ENCODE data around the gene OGFOD3. TPM values are rescaled to one million over a fixed set of nuclear protein-coding genes. Genes with fewer than 3 reads are reported as not detected.
"Not testable (repeated sequence)": the region's sequence is repeated elsewhere in the genome, so short reads cannot be mapped to it uniquely, and the experiment has no call there.

The OGFOD3 gene
- total RNA-seq, 1 donor from 2014 or later: 28.5 TPM

- no peak for DNase-seq
- no peak for ATAC-seq
- intact Hi-C loops (cut with micrococcal nuclease): no loop called here
These were observed 49.2 kb downstream of the OGFOD3 start for GRCh38 chr17:82369211-82369610.

- intact Hi-C loops (cut with micrococcal nuclease): no loop called here
- no peak for ATAC-seq
- DNase-seq: no peak
These were observed 50.5 kb downstream of the OGFOD3 start for GRCh38 chr17:82367724-82368524.

GRCh38 chr17:82366749-82367148 is 51.6 kb downstream of the OGFOD3 start:
- intact Hi-C loops (cut with micrococcal nuclease): no loop called here
- DNase-seq (no peak), ATAC-seq (no peak)

GRCh38 chr17:82365606-82366295 is 52.6 kb downstream of the OGFOD3 start:
- intact Hi-C loops (cut with micrococcal nuclease): no loop called here
- ATAC-seq (no peak), DNase-seq (no peak)

- DNase-seq (no peak), ATAC-seq (no peak)
- intact Hi-C loops (cut with micrococcal nuclease): no loop called here
These were observed 56.3 kb downstream of the OGFOD3 start for GRCh38 chr17:82361885-82362633.

GRCh38 chr17:82359451-82360074 is 58.8 kb downstream of the OGFOD3 start:
- DNase-seq, ATAC-seq: not testable (repeated sequence)
- intact Hi-C loops (cut with micrococcal nuclease): loop anchor here (10.0 kb wide), 1 partner anchor 45 kb away; no protein-coding TSS in a partner anchor

GRCh38 chr17:82358465-82359350 is 59.7 kb downstream of the OGFOD3 start, which contains the start of gene TEX19:
Gene TEX19, plus strand, starts transcription at chr17:82359247. Its CDS starts 2,904 bp downstream, at chr17:82362151.
- DNase-seq: no peak
- intact Hi-C loops (cut with micrococcal nuclease): loop anchor here (10.0 kb wide), 1 partner anchor 46 kb away; no protein-coding TSS in a partner anchor
- no peak for ATAC-seq

- intact Hi-C loops (cut with micrococcal nuclease): loop anchor here (10.0 kb wide), 1 partner anchor 47 kb away; no protein-coding TSS in a partner anchor
- no peak for ATAC-seq
- DNase-seq: no peak
These were observed 61.0 kb downstream of the OGFOD3 start for GRCh38 chr17:82357394-82357793.

- intact Hi-C loops (cut with micrococcal nuclease): loop anchor here (10.0 kb wide), 1 partner anchor 48 kb away; no protein-coding TSS in a partner anchor
- DNase-seq (no peak), ATAC-seq (no peak)
These were observed 61.5 kb downstream of the OGFOD3 start for GRCh38 chr17:82356845-82357355.

GRCh38 chr17:82355770-82356427 is 62.5 kb downstream of the OGFOD3 start:
- ATAC-seq (no peak), DNase-seq (no peak)
- intact Hi-C loops (cut with micrococcal nuclease): loop anchor here (10.0 kb wide), 1 partner anchor 49 kb away; no protein-coding TSS in a partner anchor

- intact Hi-C loops (cut with micrococcal nuclease): loop anchor here (10.0 kb wide), 1 partner anchor 50 kb away; no protein-coding TSS in a partner anchor
- ATAC-seq (no peak), DNase-seq (no peak)
These were observed 63.5 kb downstream of the OGFOD3 start for GRCh38 chr17:82354804-82355308.

GRCh38 chr17:82353484-82353883 is 64.9 kb downstream of the OGFOD3 start:
- ATAC-seq (no peak), DNase-seq (no peak)
- intact Hi-C loops (cut with micrococcal nuclease): loop anchor here (10.0 kb wide), 1 partner anchor 51 kb away; no protein-coding TSS in a partner anchor

GRCh38 chr17:82351713-82352488 is 66.5 kb downstream of the OGFOD3 start:
- peak; percentile 87 for DNase-seq
- intact Hi-C loops (cut with micrococcal nuclease): loop anchor here (10.0 kb wide), 1 partner anchor 53 kb away; no protein-coding TSS in a partner anchor
- ATAC-seq: peak; percentile 88

GRCh38 chr17:82351254-82351712 is 67.1 kb downstream of the OGFOD3 start:
- intact Hi-C loops (cut with micrococcal nuclease): loop anchor here (10.0 kb wide), 1 partner anchor 54 kb away; no protein-coding TSS in a partner anchor
- peak; percentile 12 for ATAC-seq
- peak; percentile 19 for DNase-seq

GRCh38 chr17:82350182-82351030 is 68.0 kb downstream of the OGFOD3 start:
- intact Hi-C loops (cut with micrococcal nuclease): loop anchor here (10.0 kb wide), 1 partner anchor 54 kb away; no protein-coding TSS in a partner anchor
- ATAC-seq: no peak
- DNase-seq: peak; percentile 31
